PFSK-1 (cell line): Measurements from ENCODE around the gene ANKRD33B.

Experiments
- FOXP2 ChIP-seq: optimal IDR thresholded peaks from 2 replicates; pipeline ENCODE3; 2011; ENCODE audit warnings: borderline replicate concordance, control low read depth, inconsistent platforms; ENCODE audit not compliant: insufficient read depth; ENCODE audit errors: extremely low read length, extremely low read depth
- POLR2AphosphoS5 ChIP-seq: IDR thresholded peaks from 2 replicates; pipeline ENCODE4 v1.6.1; 2012; ENCODE audit warnings: low read depth, mild to moderate bottlenecking, control low read depth, low read length, moderate library complexity
- REST ChIP-seq, 2 experiments: IDR thresholded peaks; 2 replicates each; pipeline versions ENCODE4 v1.6.1 to v1.8.0; 2011 to 2012; ENCODE audit warnings: low read depth in 2 of 2, low read length in 2 of 2, control low read depth in 1 of 2, inconsistent platforms in 1 of 2, mild to moderate bottlenecking in 1 of 2, moderate library complexity in 1 of 2; ENCODE audit not compliant: insufficient read depth in 1 of 2
- SIN3A ChIP-seq: IDR thresholded peaks from 2 replicates; pipeline ENCODE4 v1.6.1; 2012; ENCODE audit warnings: mild to moderate bottlenecking, low read length, moderate library complexity, borderline replicate concordance; ENCODE audit not compliant: insufficient read depth
- TAF1 ChIP-seq: IDR thresholded peaks from 2 replicates; pipeline ENCODE4 v1.6.1; 2012; ENCODE audit warnings: low read length, control low read depth, borderline replicate concordance; ENCODE audit not compliant: insufficient read depth

- no peak for TF ChIP-seq SIN3A
- no peak for TF ChIP-seq TAF1
- no peak for TF ChIP-seq POLR2AphosphoS5
- no peak for TF ChIP-seq REST (IDR thresholded peaks at IDR 0.05; ENCODE audit: insufficient read depth in 1 of 2, low read depth in 2 of 2, low read length in 2 of 2)
- TF ChIP-seq FOXP2, result no peak
Measured at GRCh38 chr5:10583663-10584572, 20.0 kb downstream of the ANKRD33B start.
